Fibroblast of lung (primary cell): ENCODE measurements around the gene JAZF1.

Experiments
- EZH2 ChIP-seq: IDR thresholded peaks from 2 replicates; pipeline ENCODE4 v1.5.1; 2012; ENCODE audit warnings: low read length, control low read depth, mild to moderate bottlenecking; ENCODE audit errors: missing control alignments
- TF ChIP-seq, protein P1 (sequence below), 2 donors: IDR thresholded peaks in 1 of 2; conservative IDR thresholded peaks in 1 of 2; 1 replicate in 1 of 2; 2 replicates in 1 of 2; pipeline ENCODE4 v1.5.1; 2011 to 2012; ENCODE audit warnings: low read length in 2 of 2, control low read depth in 1 of 2, inconsistent platforms in 1 of 2, low read depth in 1 of 2, mild to moderate bottlenecking in 1 of 2

DNA sequence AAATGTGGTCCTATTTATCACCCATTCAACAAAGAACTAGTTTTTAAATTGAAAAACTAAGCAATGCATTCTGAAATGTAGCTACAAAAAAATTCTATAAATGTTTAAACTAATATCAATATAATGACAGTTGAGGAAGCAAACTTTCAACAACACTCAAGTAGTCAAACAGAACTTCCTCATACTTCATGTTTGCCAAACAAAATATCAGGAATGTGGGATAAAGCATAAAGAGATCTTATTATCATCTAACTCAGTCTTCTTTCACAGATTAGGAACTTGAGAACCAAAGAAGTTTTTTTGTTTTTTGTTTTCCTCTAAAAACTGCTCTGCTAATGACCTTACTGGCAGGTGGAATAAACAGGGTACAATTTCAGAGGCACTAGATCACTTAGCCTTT, 116.2 kb downstream of the JAZF1 start:
- no peak for TF ChIP-seq EZH2
- TF ChIP-seq, protein P1, sequence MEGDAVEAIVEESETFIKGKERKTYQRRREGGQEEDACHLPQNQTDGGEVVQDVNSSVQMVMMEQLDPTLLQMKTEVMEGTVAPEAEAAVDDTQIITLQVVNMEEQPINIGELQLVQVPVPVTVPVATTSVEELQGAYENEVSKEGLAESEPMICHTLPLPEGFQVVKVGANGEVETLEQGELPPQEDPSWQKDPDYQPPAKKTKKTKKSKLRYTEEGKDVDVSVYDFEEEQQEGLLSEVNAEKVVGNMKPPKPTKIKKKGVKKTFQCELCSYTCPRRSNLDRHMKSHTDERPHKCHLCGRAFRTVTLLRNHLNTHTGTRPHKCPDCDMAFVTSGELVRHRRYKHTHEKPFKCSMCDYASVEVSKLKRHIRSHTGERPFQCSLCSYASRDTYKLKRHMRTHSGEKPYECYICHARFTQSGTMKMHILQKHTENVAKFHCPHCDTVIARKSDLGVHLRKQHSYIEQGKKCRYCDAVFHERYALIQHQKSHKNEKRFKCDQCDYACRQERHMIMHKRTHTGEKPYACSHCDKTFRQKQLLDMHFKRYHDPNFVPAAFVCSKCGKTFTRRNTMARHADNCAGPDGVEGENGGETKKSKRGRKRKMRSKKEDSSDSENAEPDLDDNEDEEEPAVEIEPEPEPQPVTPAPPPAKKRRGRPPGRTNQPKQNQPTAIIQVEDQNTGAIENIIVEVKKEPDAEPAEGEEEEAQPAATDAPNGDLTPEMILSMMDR (conservative IDR thresholded peaks at IDR 0.05 in 1 of 2, IDR thresholded peaks at IDR 0.05 in 1 of 2; ENCODE audit: low read depth in 1 of 2, low read length in 2 of 2), result no peak
